Measurements from ENCODE around the gene BMPR1A. TPM values are rescaled to one million over a fixed set of nuclear protein-coding genes. Genes with fewer than 3 reads are reported as not detected.

BMPR1A gene
- total and polyA plus RNA-seq, 10 of the 15 experiments (the other 5 are each of a cell fraction or from before 2014, with no cell fraction given), result 2.3 to 22.7 (median 13.1) TPM

- CTCF ChIA-PET, result interaction anchor here (1.3 kb wide), 1 partner anchor 9 kb away, joined by 3 read pairs; no protein-coding TSS in a partner anchor
- no peak for TF ChIP-seq FOXK2 (IDR thresholded peaks at IDR 0.05)
- H3K4me3 ChIP-seq, result no peak overlapping the region
- peaks cover 4% of the 10 kb centered on the region; the same call in 2 of the 3 replicates for H3K9me3 ChIP-seq (replicated peaks; ENCODE audit: control insufficient read depth, insufficient read depth, low read length)
- intact Hi-C loops (cut with micrococcal nuclease; ENCODE audit: unreplicated experiment) (no loop called here), in situ Hi-C loops (cut with MboI) (no loop called here)
- SMC1A ChIA-PET (ENCODE audit: uncharacterized antibody, unreplicated experiment), result interaction anchor here (0.7 to 2.8 kb wide), 4 partner anchors 9 to 73 kb away, joined by 3 to 8 read pairs (median 4); no protein-coding TSS in a partner anchor
- no TSS peak for BruUV-seq (replicated peaks)
- DNase-seq (ENCODE audit: low read depth, low spot score) (no peak), FAIRE-seq (no peak), ATAC-seq (no peak)
- 65% methylated on average over 5 of the region's 5 CpGs for WGBS (ENCODE audit: insufficient coverage, insufficient replicate concordance, low lambda C conversion rate, missing lambda C conversion rate)
- H3K9ac ChIP-seq (ENCODE audit: control insufficient read depth, insufficient read depth, low read length), result no peak overlapping the region
- peaks cover 44% of the 10 kb centered on the region for H3K79me2 ChIP-seq (ENCODE audit: control insufficient read depth, insufficient read depth, low read length)
- no peak overlapping the region for H3K27ac ChIP-seq (ENCODE audit: control insufficient read depth, insufficient read depth)
- H3K27me3 ChIP-seq (replicated peaks in 1 of 2; ENCODE audit: control insufficient read depth in 2 of 2, insufficient read depth in 2 of 2, low read length in 1 of 2), result no peaks in the 10 kb centered on the region
- POLR2A ChIA-PET, result interaction anchor here (0.6 to 1.0 kb wide), 3 partner anchors 8 to 192 kb away, joined by 3 read pairs; no protein-coding TSS in a partner anchor
- H3K4me2 ChIP-seq (ENCODE audit: control insufficient read depth, insufficient read depth), result no peak overlapping the region
- RAD21 ChIA-PET (ENCODE audit: unreplicated experiment), result interaction anchor here (0.7 kb wide), 1 partner anchor 8 kb away, joined by 3 read pairs; no protein-coding TSS in a partner anchor
- H3K4me1 ChIP-seq (ENCODE audit: control insufficient read depth, insufficient read depth, low read length), result peaks cover 39% of the 10 kb centered on the region
- H3K36me3 ChIP-seq (ENCODE audit: control insufficient read depth in 2 of 2, insufficient read depth in 2 of 2, low read length in 1 of 2), result no peaks in the 10 kb centered on the region
- no peaks in the 10 kb centered on the region for H4K20me1 ChIP-seq (ENCODE audit: control insufficient read depth, insufficient read depth)
- H2AFZ ChIP-seq (ENCODE audit: control insufficient read depth, low read depth, low read length), result no peak overlapping the region
These were observed 23.0 kb downstream of the BMPR1A start for GRCh38 chr10:86779220-86780017.

GRCh38 chr10:86782701-86783418 is 26.4 kb downstream of the BMPR1A start:
- Histone ChIP-seq H3K79me2 (ENCODE audit: control insufficient read depth, insufficient read depth, low read length) (peaks cover 62% of the 10 kb centered on the region), H3K36me3 (ENCODE audit: control insufficient read depth in 2 of 2, insufficient read depth in 2 of 2, low read length in 1 of 2) (no peaks in the 10 kb centered on the region), H3K9ac (ENCODE audit: control insufficient read depth, insufficient read depth, low read length) (peak overlapping the region; percentile 11; the same call in 1 of the 2 replicates), H3K9me3 (replicated peaks; ENCODE audit: control insufficient read depth, insufficient read depth, low read length) (peaks cover 10% of the 10 kb centered on the region), H3K27me3 (replicated peaks in 1 of 2; ENCODE audit: control insufficient read depth in 2 of 2, insufficient read depth in 2 of 2, low read length in 1 of 2) (no peaks in the 10 kb centered on the region), H3K4me2 (ENCODE audit: control insufficient read depth, insufficient read depth) (peak overlapping the region; percentile 71), H3K4me3 (peak overlapping the region; percentile 9), H4K20me1 (ENCODE audit: control insufficient read depth, insufficient read depth) (no peaks in the 10 kb centered on the region), H3K27ac (ENCODE audit: control insufficient read depth, insufficient read depth) (peak overlapping the region; percentile 59), H2AFZ (ENCODE audit: control insufficient read depth, low read depth, low read length) (no peak overlapping the region), H3K4me1 (ENCODE audit: control insufficient read depth, insufficient read depth, low read length) (peaks cover 33% of the 10 kb centered on the region)
- POLR2A ChIA-PET, result interaction anchor here (0.9 to 1.8 kb wide), 2 partner anchors 24 to 30 kb away, joined by 5 to 6 read pairs; no protein-coding TSS in a partner anchor
- DNase-seq (ENCODE audit: low read depth, low spot score) (peak; percentile 51), FAIRE-seq (peak; percentile 59), ATAC-seq (peak; percentile 99)
- RAD21 ChIA-PET (ENCODE audit: unreplicated experiment), result no interaction called here
- CTCF ChIA-PET, result interaction anchor here (0.9 to 1.6 kb wide), 3 partner anchors 24 to 57 kb away, joined by 3 to 5 read pairs (median 5); no protein-coding TSS in a partner anchor
- no TSS peak for BruUV-seq (replicated peaks)
- intact Hi-C loops (cut with micrococcal nuclease; ENCODE audit: unreplicated experiment), result no loop called here
- SMC1A ChIA-PET (ENCODE audit: uncharacterized antibody, unreplicated experiment), result interaction anchor here (0.9 to 2.1 kb wide), 7 partner anchors 8 to 106 kb away, joined by 3 to 9 read pairs (median 4); no protein-coding TSS in a partner anchor
- 0% methylated on average over 1 of the region's 1 CpG for WGBS (ENCODE audit: insufficient coverage, insufficient replicate concordance, low lambda C conversion rate, missing lambda C conversion rate)
- in situ Hi-C loops (cut with MboI), result no loop called here
- no peak for TF ChIP-seq YY1 (IDR thresholded peaks at IDR 0.05; ENCODE audit: low read depth, low read length)
- peak; percentile 60; the same call in 1 of the 2 replicates for TF ChIP-seq CREB1 (IDR thresholded peaks at IDR 0.05; ENCODE audit: low read depth)
- TF ChIP-seq IRF5 (IDR thresholded peaks at IDR 0.05; ENCODE audit: borderline replicate concordance), result no peak
- no peak for TF ChIP-seq ZBTB11 (CRISPR knock-in tag; IDR thresholded peaks at IDR 0.05)
- TF ChIP-seq CHD1 (IDR thresholded peaks at IDR 0.05; ENCODE audit: low read depth, low read length), result no peak
- peak; percentile 48 for TF ChIP-seq EED (IDR thresholded peaks at IDR 0.05; ENCODE audit: low read depth)
- 0 out of 2 replicates have a peak, but pooled peaks have one; percentile 4 for TF ChIP-seq BCL11A (IDR thresholded peaks at IDR 0.05; ENCODE audit: low read depth, low read length)
- TF ChIP-seq ZSCAN29 (IDR thresholded peaks at IDR 0.05), result no peak

Data from GM12878 (cell line).